OCI-LY1 (cell line): ENCODE results near the gene COL6A2.
"Not testable (repeated sequence)": the region's sequence is repeated elsewhere in the genome, so short reads cannot be mapped to it uniquely, and the experiment has no call there.

Experiments used
- H2AFZ ChIP-seq: fragments of 200-600 bp; sonication (generic), shearing (Covaris generic); 2 replicates; pipeline ENCODE4 v1.6.0; 2014; ENCODE audit warnings: antibody characterized with exemption, mild to moderate bottlenecking, low read length
- H3F3A ChIP-seq: fragments of 200-600 bp; sonication (generic), shearing (Covaris generic); 2 replicates; pipeline ENCODE4 v1.6.0; 2014; ENCODE audit warnings: mild to moderate bottlenecking, antibody characterized with exemption, low read length, moderate library complexity; ENCODE audit not compliant: insufficient read depth
- H3K27ac ChIP-seq: fragments of 200-600 bp; sonication (generic); 2 replicates; pipeline ENCODE4 v1.5.1; 2014; ENCODE audit warnings: low read length, mixed run types, mild to moderate bottlenecking, low read depth; ENCODE audit not compliant: poor library complexity, severe bottlenecking
- H3K27me3 ChIP-seq: fragments of 200-600 bp; sonication (generic); 2 replicates; pipeline ENCODE4 v1.6.0; 2014; ENCODE audit warnings: antibody characterized with exemption, mild to moderate bottlenecking, low read length, moderate library complexity; ENCODE audit not compliant: insufficient read depth
- H3K36me3 ChIP-seq: fragments of 200-600 bp; sonication (generic); 2 replicates; pipeline ENCODE4 v1.6.1; 2014; ENCODE audit warnings: mild to moderate bottlenecking, antibody characterized with exemption, low read length, moderate library complexity, mixed read lengths; ENCODE audit not compliant: insufficient read depth
- H3K4me1 ChIP-seq: fragments of 200-600 bp; sonication (generic); 2 replicates; pipeline ENCODE4 v1.5.1; 2014; ENCODE audit warnings: mild to moderate bottlenecking, low read length, moderate library complexity; ENCODE audit not compliant: insufficient read depth, severe bottlenecking
- H3K4me2 ChIP-seq: fragments of 200-600 bp; sonication (generic), shearing (Covaris generic); 2 replicates; pipeline ENCODE4 v1.6.1; 2014; ENCODE audit warnings: low read length
- H3K4me3 ChIP-seq: fragments of 200-600 bp; sonication (generic); 2 replicates; pipeline ENCODE4 v1.5.1; 2014; ENCODE audit warnings: low read length, low read depth, mild to moderate bottlenecking, mixed read lengths; ENCODE audit not compliant: poor library complexity, severe bottlenecking
- H3K79me2 ChIP-seq: fragments of 200-600 bp; shearing (Covaris generic); 2 replicates; pipeline ENCODE4 v1.6.1; 2016; ENCODE audit warnings: mixed run types, low read length, mixed read lengths; ENCODE audit not compliant: insufficient read depth
- H3K9ac ChIP-seq: fragments of 200-600 bp; sonication (generic), shearing (Covaris generic); 2 replicates; pipeline ENCODE4 v1.6.1; 2014; ENCODE audit warnings: mild to moderate bottlenecking, low read length, mixed read lengths
- H3K9me2 ChIP-seq: fragments of 200-600 bp; sonication (generic), shearing (Covaris generic); 2 replicates; pipeline ENCODE4 v1.6.1; 2014; ENCODE audit warnings: low read depth, mild to moderate bottlenecking, low read length, mixed read lengths
- H3K9me3 ChIP-seq: fragments of 200-600 bp; shearing (Covaris generic); 2 replicates; pipeline ENCODE4 v1.6.1; 2014; ENCODE audit warnings: low read length, mixed read lengths
- H4K20me1 ChIP-seq: fragments of 200-600 bp; sonication (generic), shearing (Covaris generic); 2 replicates; pipeline ENCODE4 v1.6.0; 2016; ENCODE audit warnings: mild to moderate bottlenecking, low read length; ENCODE audit not compliant: insufficient read depth
- EZH2 ChIP-seq: fragments of 200-600 bp; sonication (generic), shearing (Covaris generic); IDR thresholded peaks from 2 replicates; pipeline ENCODE4 v1.8.0; 2017; ENCODE audit warnings: borderline replicate concordance, mixed run types, mild to moderate bottlenecking, antibody characterized with exemption, low read length, moderate library complexity, mixed read lengths
- TF ChIP-seq, protein P1 (sequence below): fragments of 200-600 bp; sonication (generic), shearing (Covaris generic); IDR thresholded peaks from 2 replicates; pipeline ENCODE4 v1.5.1; 2017; ENCODE audit warnings: mild to moderate bottlenecking, antibody characterized with exemption, low read length, moderate library complexity, mixed read lengths

Gene COL6A2

GRCh38 chr21:46057710-46058241, 40.1 kb upstream of the COL6A2 start:
- no peaks in the 10 kb centered on the region for H4K20me1 ChIP-seq
- H3K36me3 ChIP-seq = no peaks in the 10 kb centered on the region
- no peak for TF ChIP-seq EZH2
- H2AFZ ChIP-seq = no peak overlapping the region
- no peaks in the 10 kb centered on the region for H3K4me1 ChIP-seq
- H3K27ac ChIP-seq = no peak overlapping the region
- H3F3A ChIP-seq = no peaks in the 10 kb centered on the region
- no peak overlapping the region for H3K9ac ChIP-seq
- no peak overlapping the region for H3K4me2 ChIP-seq
- no peaks in the 10 kb centered on the region for H3K9me2 ChIP-seq
- no peaks in the 10 kb centered on the region for H3K79me2 ChIP-seq
- 0 out of 2 replicates have a peak, but pooled peaks cover 9% of the 10 kb centered on the region for H3K9me3 ChIP-seq
- H3K27me3 ChIP-seq = no peaks in the 10 kb centered on the region
- no peak overlapping the region for H3K4me3 ChIP-seq

GRCh38 chr21:46058431-46059145, 39.3 kb upstream of the COL6A2 start:
- H3K4me1 ChIP-seq = no peaks in the 10 kb centered on the region
- no peak for TF ChIP-seq EZH2
- TF ChIP-seq, protein P1, sequence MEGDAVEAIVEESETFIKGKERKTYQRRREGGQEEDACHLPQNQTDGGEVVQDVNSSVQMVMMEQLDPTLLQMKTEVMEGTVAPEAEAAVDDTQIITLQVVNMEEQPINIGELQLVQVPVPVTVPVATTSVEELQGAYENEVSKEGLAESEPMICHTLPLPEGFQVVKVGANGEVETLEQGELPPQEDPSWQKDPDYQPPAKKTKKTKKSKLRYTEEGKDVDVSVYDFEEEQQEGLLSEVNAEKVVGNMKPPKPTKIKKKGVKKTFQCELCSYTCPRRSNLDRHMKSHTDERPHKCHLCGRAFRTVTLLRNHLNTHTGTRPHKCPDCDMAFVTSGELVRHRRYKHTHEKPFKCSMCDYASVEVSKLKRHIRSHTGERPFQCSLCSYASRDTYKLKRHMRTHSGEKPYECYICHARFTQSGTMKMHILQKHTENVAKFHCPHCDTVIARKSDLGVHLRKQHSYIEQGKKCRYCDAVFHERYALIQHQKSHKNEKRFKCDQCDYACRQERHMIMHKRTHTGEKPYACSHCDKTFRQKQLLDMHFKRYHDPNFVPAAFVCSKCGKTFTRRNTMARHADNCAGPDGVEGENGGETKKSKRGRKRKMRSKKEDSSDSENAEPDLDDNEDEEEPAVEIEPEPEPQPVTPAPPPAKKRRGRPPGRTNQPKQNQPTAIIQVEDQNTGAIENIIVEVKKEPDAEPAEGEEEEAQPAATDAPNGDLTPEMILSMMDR = no peak
- H3K27ac ChIP-seq = no peak overlapping the region
- H3K9me3 ChIP-seq = peaks cover 14% of the 10 kb centered on the region; the same call in 1 of the 2 replicates
- H3K79me2 ChIP-seq = no peaks in the 10 kb centered on the region
- H3K36me3 ChIP-seq = no peaks in the 10 kb centered on the region
- H3K4me2 ChIP-seq = no peak overlapping the region
- H3K9ac ChIP-seq = no peak overlapping the region
- H3K4me3 ChIP-seq = no peak overlapping the region
- H2AFZ ChIP-seq = no peak overlapping the region
- H3F3A ChIP-seq = no peaks in the 10 kb centered on the region
- no peaks in the 10 kb centered on the region for H3K27me3 ChIP-seq
- H3K9me2 ChIP-seq = no peaks in the 10 kb centered on the region
- no peaks in the 10 kb centered on the region for H4K20me1 ChIP-seq

DNA sequence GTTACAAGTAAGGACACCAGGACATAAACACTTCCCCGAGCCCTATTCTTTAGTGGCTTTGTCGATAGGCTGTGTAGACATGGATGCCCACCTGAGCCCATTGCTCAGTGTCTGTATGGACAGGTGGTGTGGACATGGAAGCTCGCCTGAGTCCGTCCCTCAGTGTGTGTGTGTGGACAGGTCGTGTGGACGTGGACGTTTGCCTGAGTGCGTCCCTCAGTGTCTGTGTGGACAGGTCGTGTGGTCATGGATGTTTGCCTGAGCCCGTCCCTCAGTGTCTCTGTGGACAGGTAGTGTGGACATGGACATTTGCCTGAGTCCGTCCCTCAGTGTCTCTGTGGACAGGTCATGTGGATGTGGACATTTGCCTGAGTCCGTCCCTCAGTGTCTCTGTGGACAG, 38.7 kb upstream of the COL6A2 start:
- Histone ChIP-seq H4K20me1 (no peaks in the 10 kb centered on the region), H3K4me3 (no peak overlapping the region), H3K9me2 (no peaks in the 10 kb centered on the region), H3K27ac (no peak overlapping the region), H3K9me3 (peaks cover 14% of the 10 kb centered on the region; the same call in 1 of the 2 replicates), H3K9ac (no peak overlapping the region), H2AFZ (no peak overlapping the region), H3K4me2 (no peak overlapping the region), H3K4me1 (no peaks in the 10 kb centered on the region), H3K27me3 (no peaks in the 10 kb centered on the region), H3K79me2 (no peaks in the 10 kb centered on the region), H3K36me3 (no peaks in the 10 kb centered on the region), H3F3A (no peaks in the 10 kb centered on the region)
- no peak for TF ChIP-seq EZH2
- TF ChIP-seq, protein P1 = no peak

DNA sequence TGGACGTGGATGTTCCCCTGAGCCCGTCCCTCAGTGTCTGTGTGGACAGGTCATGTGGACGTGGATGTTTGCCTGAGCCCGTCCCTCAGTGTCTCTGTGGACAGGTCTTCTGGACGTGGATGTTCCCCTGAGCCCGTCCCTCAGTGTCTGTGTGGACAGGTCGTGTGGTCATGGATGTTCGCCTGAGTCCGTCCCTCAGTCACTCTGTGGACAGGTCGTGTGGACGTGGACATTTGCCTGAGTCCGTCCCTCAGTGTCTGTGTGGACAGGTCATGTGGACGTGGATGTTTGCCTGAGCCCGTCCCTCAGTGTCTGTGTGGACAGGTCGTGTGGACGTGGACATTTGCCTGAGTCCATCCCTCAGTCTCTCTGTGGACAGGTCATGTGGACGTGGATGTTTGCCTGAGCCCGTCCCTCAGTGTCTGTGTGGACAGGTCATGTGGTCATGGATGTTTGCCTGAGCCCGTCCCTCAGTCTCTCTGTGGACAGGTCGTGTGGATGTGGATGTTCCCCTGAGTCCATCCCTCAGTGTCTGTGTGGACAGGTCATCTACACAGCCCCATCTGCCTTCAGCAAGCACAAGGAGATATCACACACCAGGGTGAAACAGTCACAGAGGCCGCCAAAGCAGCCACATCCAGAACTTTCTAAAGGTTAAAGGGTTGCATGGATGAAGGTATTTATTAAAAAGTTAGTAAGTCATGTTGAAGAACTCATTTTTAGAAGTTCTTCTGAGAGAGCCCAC, 38.0 kb upstream of the COL6A2 start:
- H3K4me3 ChIP-seq, H3F3A ChIP-seq, H3K4me2 ChIP-seq, H3K9ac ChIP-seq, H2AFZ ChIP-seq, H4K20me1 ChIP-seq, H3K4me1 ChIP-seq, H3K27ac ChIP-seq, H3K79me2 ChIP-seq, H3K9me2 ChIP-seq, H3K27me3 ChIP-seq, H3K36me3 ChIP-seq: not testable (repeated sequence)
- peaks cover 14% of the 10 kb centered on the region; the same call in 1 of the 2 replicates for H3K9me3 ChIP-seq
